HepG2 (cell line): ENCODE results near the gene KRCC1. TPM values are rescaled to one million over a fixed set of nuclear protein-coding genes. Genes with fewer than 3 reads are reported as not detected.

ENCODE experiments used
- AGO2 ChIP-seq: fragments of 200-400 bp; formaldehyde crosslinking; optimal IDR thresholded peaks from 2 replicates; pipeline ENCODE3; 2017; ENCODE audit warnings: mild to moderate bottlenecking, low read depth, low read length, moderate library complexity
- CENPX ChIP-seq: sonication (generic); formaldehyde crosslinking; IDR thresholded peaks from 2 replicates; pipeline ENCODE4 v1.9.0; 2021; ENCODE audit warnings: mild to moderate bottlenecking, missing genetic modification reagents, moderate library complexity
- EED ChIP-seq: sonication (generic); formaldehyde crosslinking; IDR thresholded peaks from 2 replicates; pipeline ENCODE4 v1.5.0; 2020; ENCODE audit warnings: mild to moderate bottlenecking, missing genetic modification reagents
- GATAD2A ChIP-seq: IDR thresholded peaks from 2 replicates; pipeline ENCODE4 v1.6.1; 2016
- HMGA1 ChIP-seq: sonication (generic); formaldehyde crosslinking; conservative IDR thresholded peaks from 2 replicates; pipeline ENCODE4 v1.4.0; 2020; ENCODE audit warnings: missing genetic modification reagents
- MAFG ChIP-seq: sonication (generic); formaldehyde crosslinking; IDR thresholded peaks from 2 replicates; pipeline ENCODE4 v1.5.1; 2020; ENCODE audit warnings: mild to moderate bottlenecking, missing genetic modification reagents
- PCBP1 ChIP-seq: fragments of 200-400 bp; formaldehyde crosslinking; IDR thresholded peaks from 2 replicates; pipeline ENCODE4 v1.6.1; 2017; ENCODE audit warnings: mild to moderate bottlenecking, low read depth, low read length, borderline replicate concordance
- POGZ ChIP-seq: sonication (generic); formaldehyde crosslinking; IDR thresholded peaks from 2 replicates; pipeline ENCODE4 v1.4.0; 2020; ENCODE audit warnings: mild to moderate bottlenecking, missing genetic modification reagents
- RORA ChIP-seq: sonication (generic); formaldehyde crosslinking; IDR thresholded peaks from 2 replicates; pipeline ENCODE4 v1.5.0; 2020; ENCODE audit warnings: mild to moderate bottlenecking, missing genetic modification reagents, moderate library complexity
- SP140L ChIP-seq: sonication (generic); formaldehyde crosslinking; IDR thresholded peaks from 2 replicates; pipeline ENCODE4 v1.4.0; 2020; ENCODE audit warnings: missing genetic modification reagents, borderline replicate concordance
- ZNF160 ChIP-seq: sonication (generic); formaldehyde crosslinking; IDR thresholded peaks from 2 replicates; pipeline ENCODE4 v1.8.0; 2022; ENCODE audit warnings: mild to moderate bottlenecking, inconsistent platforms, missing genetic modification reagents
- ZNF451 ChIP-seq: sonication (generic); formaldehyde crosslinking; IDR thresholded peaks from 2 replicates; pipeline ENCODE4 v1.5.0; 2020; ENCODE audit warnings: mild to moderate bottlenecking, missing genetic modification reagents
- ZNF564 ChIP-seq: sonication (generic); formaldehyde crosslinking; IDR thresholded peaks from 2 replicates; pipeline ENCODE4 v1.8.1; 2023; ENCODE audit warnings: mild to moderate bottlenecking, missing genetic modification reagents
- ZNF7 ChIP-seq: IDR thresholded peaks from 2 replicates; pipeline ENCODE4 v1.6.1; 2016; ENCODE audit warnings: missing biosample characterization, missing genetic modification reagents
- ZNF839 ChIP-seq: sonication (generic); formaldehyde crosslinking; IDR thresholded peaks from 2 replicates; pipeline ENCODE4 v1.4.0; 2020; ENCODE audit warnings: missing genetic modification reagents, mild to moderate bottlenecking, borderline replicate concordance
- ZSCAN21 ChIP-seq: sonication (generic); formaldehyde crosslinking; IDR thresholded peaks from 2 replicates; pipeline ENCODE4 v1.8.0; 2022; ENCODE audit warnings: mild to moderate bottlenecking, missing genetic modification reagents, moderate library complexity, borderline replicate concordance
- polyA plus RNA-seq, 8 experiments: library from polyadenylated mRNA; depleted of rRNA in 3 of 8; stranded (reverse) in 7 of 8; unstranded in 1 of 8; fragments of >200 nt; fragmentation: Illumina TruSeq in 4 of 8; extraction: Trizol in 4 of 8; gene quantifications; 2 replicates each; pipeline versions ENCODE4 v1.2.1 to v1.2.3, GENCODE V29; 2011 to 2016; ENCODE audit warnings: low read depth in 4 of 8, missing spikeins in 1 of 8, mixed read lengths in 1 of 8; ENCODE audit not compliant: insufficient read depth in 1 of 8
- total RNA-seq, 5 experiments: library from RNA; depleted of rRNA; stranded (reverse); fragments of >200 nt; fragmentation: Illumina TruSeq; extraction: Trizol; gene quantifications; 2 replicates each; pipeline ENCODE4 v1.2.3, GENCODE V29; 2016; ENCODE audit warnings: low read depth in 1 of 5
- TF ChIP-seq, protein P1 (sequence below): sonication (generic); formaldehyde crosslinking; IDR thresholded peaks from 2 replicates; pipeline ENCODE4 v1.5.0; 2020; ENCODE audit warnings: missing genetic modification reagents
- TF ChIP-seq, protein P2 (sequence below): sonication (generic); formaldehyde crosslinking; IDR thresholded peaks from 2 replicates; pipeline ENCODE4 v1.8.1; 2023; ENCODE audit warnings: mild to moderate bottlenecking, missing genetic modification reagents
- TF ChIP-seq, protein P3 (sequence below): sonication (generic); formaldehyde crosslinking; IDR thresholded peaks from 2 replicates; pipeline ENCODE4 v1.5.0; 2020; ENCODE audit warnings: missing genetic modification reagents
- TF ChIP-seq, protein P4 (sequence below): IDR thresholded peaks from 2 replicates; pipeline ENCODE4 v1.6.1; 2016; ENCODE audit warnings: missing biosample characterization, missing genetic modification reagents, low read depth
- TF ChIP-seq, protein P5 (sequence below): sonication (generic); formaldehyde crosslinking; IDR thresholded peaks from 2 replicates; pipeline ENCODE4 v1.4.0; 2020; ENCODE audit warnings: missing genetic modification reagents
- TF ChIP-seq, protein P6 (sequence below): sonication (generic); formaldehyde crosslinking; conservative IDR thresholded peaks from 2 replicates; pipeline ENCODE4 v1.8.0; 2022; ENCODE audit warnings: low read depth, missing genetic modification reagents

Gene KRCC1
- total and polyA plus RNA-seq, 2 of the 13 experiments (the other 11 are each of a cell fraction or from before 2014, with no cell fraction given), result 6.5 to 7.7 TPM

DNA sequence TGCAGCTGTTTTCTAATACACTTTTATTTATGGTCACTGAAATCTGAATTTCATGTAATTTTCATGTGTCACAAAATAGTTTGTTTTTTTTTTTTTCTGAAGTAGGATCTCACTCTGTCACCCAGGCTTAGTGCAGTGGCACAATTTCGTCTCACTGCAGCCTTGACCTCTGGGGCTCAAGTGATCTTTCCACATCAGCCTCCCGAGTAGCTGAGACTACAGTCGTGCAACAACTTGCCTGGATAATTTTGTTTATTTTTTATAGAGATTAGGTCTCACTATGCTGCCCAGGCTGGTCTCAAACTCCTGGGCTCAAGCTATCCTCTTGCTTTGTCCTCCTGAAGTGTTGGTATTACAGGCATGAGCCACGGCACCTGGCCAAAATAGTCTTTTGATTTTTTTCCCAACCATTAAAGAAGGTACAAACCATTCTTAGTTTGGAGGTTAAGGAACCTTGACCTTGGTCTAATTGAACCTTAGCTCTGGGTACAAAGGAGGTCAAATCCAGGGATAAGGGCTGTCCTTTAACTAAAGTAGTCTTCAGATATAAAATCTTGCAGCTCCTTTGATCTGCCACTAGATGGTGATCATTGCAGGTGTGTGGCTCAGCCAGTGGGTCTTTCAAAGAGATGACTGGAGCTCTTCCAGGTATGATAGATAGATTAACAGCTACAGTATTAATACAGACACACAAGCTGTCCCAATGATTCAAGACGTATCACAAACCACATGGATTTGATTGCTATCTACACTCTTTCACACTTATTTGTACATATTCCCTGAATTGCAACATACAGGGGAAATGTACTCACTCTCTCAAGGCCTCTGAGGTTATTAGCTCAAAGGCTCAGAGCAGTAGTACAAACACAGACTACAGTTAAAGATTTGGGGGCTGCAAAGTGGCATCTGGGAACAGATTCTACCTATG is 4.7 kb upstream of the KRCC1 start (continued):
- TF ChIP-seq AGO2 (no peak), RORA (CRISPR knock-in tag) (no peak), HMGA1 (CRISPR knock-in tag) (no peak), POGZ (no peak), ZNF451 (CRISPR knock-in tag) (no peak), ZNF839 (no peak), PCBP1 (no peak), EED (CRISPR knock-in tag) (no peak), ZNF160 (CRISPR knock-in tag) (no peak), MAFG (CRISPR knock-in tag) (no peak), GATAD2A (CRISPR knock-in tag) (peak; percentile 69), CENPX (CRISPR knock-in tag) (no peak), ZSCAN21 (no peak), SP140L (no peak), ZNF7 (CRISPR knock-in tag) (no peak), ZNF564 (CRISPR knock-in tag) (no peak)
- TF ChIP-seq, protein P1, sequence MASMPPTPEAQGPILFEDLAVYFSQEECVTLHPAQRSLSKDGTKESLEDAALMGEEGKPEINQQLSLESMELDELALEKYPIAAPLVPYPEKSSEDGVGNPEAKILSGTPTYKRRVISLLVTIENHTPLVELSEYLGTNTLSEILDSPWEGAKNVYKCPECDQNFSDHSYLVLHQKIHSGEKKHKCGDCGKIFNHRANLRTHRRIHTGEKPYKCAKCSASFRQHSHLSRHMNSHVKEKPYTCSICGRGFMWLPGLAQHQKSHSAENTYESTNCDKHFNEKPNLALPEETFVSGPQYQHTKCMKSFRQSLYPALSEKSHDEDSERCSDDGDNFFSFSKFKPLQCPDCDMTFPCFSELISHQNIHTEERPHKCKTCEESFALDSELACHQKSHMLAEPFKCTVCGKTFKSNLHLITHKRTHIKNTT, result no peak
- TF ChIP-seq, protein P2, sequence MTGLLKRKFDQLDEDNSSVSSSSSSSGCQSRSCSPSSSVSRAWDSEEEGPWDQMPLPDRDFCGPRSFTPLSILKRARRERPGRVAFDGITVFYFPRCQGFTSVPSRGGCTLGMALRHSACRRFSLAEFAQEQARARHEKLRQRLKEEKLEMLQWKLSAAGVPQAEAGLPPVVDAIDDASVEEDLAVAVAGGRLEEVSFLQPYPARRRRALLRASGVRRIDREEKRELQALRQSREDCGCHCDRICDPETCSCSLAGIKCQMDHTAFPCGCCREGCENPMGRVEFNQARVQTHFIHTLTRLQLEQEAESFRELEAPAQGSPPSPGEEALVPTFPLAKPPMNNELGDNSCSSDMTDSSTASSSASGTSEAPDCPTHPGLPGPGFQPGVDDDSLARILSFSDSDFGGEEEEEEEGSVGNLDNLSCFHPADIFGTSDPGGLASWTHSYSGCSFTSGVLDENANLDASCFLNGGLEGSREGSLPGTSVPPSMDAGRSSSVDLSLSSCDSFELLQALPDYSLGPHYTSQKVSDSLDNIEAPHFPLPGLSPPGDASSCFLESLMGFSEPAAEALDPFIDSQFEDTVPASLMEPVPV, result no peak
- TF ChIP-seq, protein P3, sequence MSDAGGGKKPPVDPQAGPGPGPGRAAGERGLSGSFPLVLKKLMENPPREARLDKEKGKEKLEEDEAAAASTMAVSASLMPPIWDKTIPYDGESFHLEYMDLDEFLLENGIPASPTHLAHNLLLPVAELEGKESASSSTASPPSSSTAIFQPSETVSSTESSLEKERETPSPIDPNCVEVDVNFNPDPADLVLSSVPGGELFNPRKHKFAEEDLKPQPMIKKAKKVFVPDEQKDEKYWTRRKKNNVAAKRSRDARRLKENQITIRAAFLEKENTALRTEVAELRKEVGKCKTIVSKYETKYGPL, result no peak
- TF ChIP-seq, protein P4, sequence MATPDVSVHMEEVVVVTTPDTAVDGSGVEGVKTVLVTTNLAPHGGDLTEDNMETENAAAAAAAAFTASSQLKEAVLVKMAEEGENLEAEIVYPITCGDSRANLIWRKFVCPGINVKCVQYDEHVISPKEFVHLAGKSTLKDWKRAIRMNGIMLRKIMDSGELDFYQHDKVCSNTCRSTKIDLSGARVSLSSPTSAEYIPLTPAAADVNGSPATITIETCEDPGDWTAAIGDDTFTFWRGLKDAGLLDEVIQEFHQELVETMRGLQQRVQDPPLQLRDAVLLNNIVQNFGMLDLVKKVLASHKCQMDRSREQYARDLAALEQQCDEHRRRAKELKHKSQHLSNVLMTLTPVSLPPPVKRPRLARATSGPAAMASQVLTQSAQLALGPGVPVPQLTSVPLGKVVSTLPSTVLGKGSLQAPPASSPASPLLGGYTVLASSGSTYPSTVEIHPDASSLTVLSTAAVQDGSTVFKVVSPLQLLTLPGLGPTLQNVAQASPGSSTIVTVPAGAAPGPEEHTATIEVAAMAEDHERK (CRISPR knock-in tag), result no peak
- TF ChIP-seq, protein P5, sequence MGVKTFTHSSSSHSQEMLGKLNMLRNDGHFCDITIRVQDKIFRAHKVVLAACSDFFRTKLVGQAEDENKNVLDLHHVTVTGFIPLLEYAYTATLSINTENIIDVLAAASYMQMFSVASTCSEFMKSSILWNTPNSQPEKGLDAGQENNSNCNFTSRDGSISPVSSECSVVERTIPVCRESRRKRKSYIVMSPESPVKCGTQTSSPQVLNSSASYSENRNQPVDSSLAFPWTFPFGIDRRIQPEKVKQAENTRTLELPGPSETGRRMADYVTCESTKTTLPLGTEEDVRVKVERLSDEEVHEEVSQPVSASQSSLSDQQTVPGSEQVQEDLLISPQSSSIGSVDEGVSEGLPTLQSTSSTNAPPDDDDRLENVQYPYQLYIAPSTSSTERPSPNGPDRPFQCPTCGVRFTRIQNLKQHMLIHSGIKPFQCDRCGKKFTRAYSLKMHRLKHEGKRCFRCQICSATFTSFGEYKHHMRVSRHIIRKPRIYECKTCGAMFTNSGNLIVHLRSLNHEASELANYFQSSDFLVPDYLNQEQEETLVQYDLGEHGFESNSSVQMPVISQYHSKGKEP (CRISPR knock-in tag), result no peak
- TF ChIP-seq, protein P6, sequence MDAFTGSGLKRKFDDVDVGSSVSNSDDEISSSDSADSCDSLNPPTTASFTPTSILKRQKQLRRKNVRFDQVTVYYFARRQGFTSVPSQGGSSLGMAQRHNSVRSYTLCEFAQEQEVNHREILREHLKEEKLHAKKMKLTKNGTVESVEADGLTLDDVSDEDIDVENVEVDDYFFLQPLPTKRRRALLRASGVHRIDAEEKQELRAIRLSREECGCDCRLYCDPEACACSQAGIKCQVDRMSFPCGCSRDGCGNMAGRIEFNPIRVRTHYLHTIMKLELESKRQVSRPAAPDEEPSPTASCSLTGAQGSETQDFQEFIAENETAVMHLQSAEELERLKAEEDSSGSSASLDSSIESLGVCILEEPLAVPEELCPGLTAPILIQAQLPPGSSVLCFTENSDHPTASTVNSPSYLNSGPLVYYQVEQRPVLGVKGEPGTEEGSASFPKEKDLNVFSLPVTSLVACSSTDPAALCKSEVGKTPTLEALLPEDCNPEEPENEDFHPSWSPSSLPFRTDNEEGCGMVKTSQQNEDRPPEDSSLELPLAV (CRISPR knock-in tag), result no peak
